BLaER1 treated with 17β-estradiol and CSF1 and Interleukin-3, amounts not matched to agents 10 nM and 100 nM (cell line): ENCODE data around the gene STPG2.

Experiments
- H3K27ac ChIP-seq, 11 experiments: shearing (Covaris generic); formaldehyde crosslinking; 2 replicates each; pipeline ENCODE4 v1.8.1; 2022
- H3K27me3 ChIP-seq, 11 experiments: shearing (Covaris generic); formaldehyde crosslinking; 2 replicates each; pipeline ENCODE4 v1.8.1; 2022
- H3K36me3 ChIP-seq, 11 experiments: shearing (Covaris generic); formaldehyde crosslinking; 2 replicates each; pipeline ENCODE4 v1.8.1; 2022
- H3K4me1 ChIP-seq, 10 experiments: shearing (Covaris generic); formaldehyde crosslinking; 2 replicates each; pipeline ENCODE4 v1.8.1; 2022
- H3K4me2 ChIP-seq, 11 experiments: shearing (Covaris generic); formaldehyde crosslinking; 2 replicates each; pipeline ENCODE4 v1.8.1; 2022
- H3K4me3 ChIP-seq, 10 experiments: shearing (Covaris generic); formaldehyde crosslinking; 2 replicates each; pipeline ENCODE4 v1.8.1; 2022
- H3K9ac ChIP-seq, 11 experiments: shearing (Covaris generic); formaldehyde crosslinking; 2 replicates each; pipeline ENCODE4 v1.8.1; 2022
- H3K9me3 ChIP-seq, 11 experiments: shearing (Covaris generic); formaldehyde crosslinking; replicated peaks in 1 of 11; 2 replicates each; pipeline ENCODE4 v1.8.1; 2022
- H4K20me1 ChIP-seq, 11 experiments: shearing (Covaris generic); formaldehyde crosslinking; 2 replicates each; pipeline ENCODE4 v1.8.1; 2022
- Cebpa-rat ChIP-seq, 11 experiments: shearing (Covaris generic); IDR thresholded peaks; 2 replicates each; pipeline ENCODE4 v1.8.1; 2022

STPG2 gene

DNA sequence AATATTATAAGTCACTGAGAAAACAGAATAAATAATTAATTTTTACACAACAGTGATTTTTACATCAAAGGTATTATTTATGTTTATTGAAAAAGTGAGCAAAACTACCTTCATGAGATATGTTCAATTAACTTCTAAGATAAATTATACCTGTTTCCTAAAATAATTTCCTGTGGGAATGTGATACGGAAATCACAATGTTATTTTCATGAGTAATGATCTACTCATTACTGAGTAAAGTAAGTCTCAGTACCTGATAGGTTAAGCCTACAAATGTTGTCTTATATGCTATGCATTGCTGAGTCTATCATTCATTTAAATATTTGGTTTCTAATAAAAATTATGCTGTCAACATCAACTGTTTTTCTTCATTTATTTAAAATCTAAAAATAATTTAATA is 324.0 kb downstream of the STPG2 start:
- no peaks in the 10 kb centered on the region for H3K36me3 ChIP-seq
- no peak overlapping the region for H3K4me3 ChIP-seq
- TF ChIP-seq Cebpa-rat (IDR thresholded peaks at IDR 0.05): no peak
- H4K20me1 ChIP-seq: no peaks in the 10 kb centered on the region
- H3K27ac ChIP-seq: no peak overlapping the region
- no peak overlapping the region for H3K9ac ChIP-seq
- no peak overlapping the region for H3K4me2 ChIP-seq
- H3K4me1 ChIP-seq: no peaks in the 10 kb centered on the region
- peaks cover 7 to 15% (median 11%) of the 10 kb centered on the region in 11 experiments; a peak in 21 of 22 replicates for H3K9me3 ChIP-seq
- H3K27me3 ChIP-seq: no peaks in the 10 kb centered on the region

DNA sequence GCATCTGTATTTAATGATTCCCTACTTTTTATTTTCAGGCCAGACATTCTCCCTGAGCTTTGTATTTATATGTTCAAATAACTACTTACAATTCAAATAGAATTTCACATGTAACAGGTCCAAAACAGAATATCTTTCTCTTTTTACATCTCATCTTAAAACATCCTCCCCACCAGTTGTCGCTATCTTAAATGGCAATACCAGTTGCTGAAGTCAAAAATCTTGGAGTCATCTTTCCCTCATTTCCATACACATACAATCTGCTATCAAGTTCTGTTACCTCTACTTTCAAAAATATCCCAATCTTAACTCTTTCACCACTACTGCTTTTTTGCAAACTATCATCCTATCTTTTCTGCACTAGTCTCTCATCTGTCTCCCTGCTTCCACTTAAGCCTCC is 330.5 kb downstream of the STPG2 start:
- H3K36me3 ChIP-seq: no peaks in the 10 kb centered on the region
- H3K9ac ChIP-seq: no peak overlapping the region
- H3K4me2 ChIP-seq: no peak overlapping the region
- no peaks in the 10 kb centered on the region for H3K4me1 ChIP-seq
- H3K4me3 ChIP-seq: no peak overlapping the region
- H4K20me1 ChIP-seq: no peaks in the 10 kb centered on the region
- no peaks in the 10 kb centered on the region for H3K9me3 ChIP-seq
- H3K27ac ChIP-seq: no peak overlapping the region
- TF ChIP-seq Cebpa-rat (IDR thresholded peaks at IDR 0.05): no peak
- H3K27me3 ChIP-seq: no peaks in the 10 kb centered on the region

DNA sequence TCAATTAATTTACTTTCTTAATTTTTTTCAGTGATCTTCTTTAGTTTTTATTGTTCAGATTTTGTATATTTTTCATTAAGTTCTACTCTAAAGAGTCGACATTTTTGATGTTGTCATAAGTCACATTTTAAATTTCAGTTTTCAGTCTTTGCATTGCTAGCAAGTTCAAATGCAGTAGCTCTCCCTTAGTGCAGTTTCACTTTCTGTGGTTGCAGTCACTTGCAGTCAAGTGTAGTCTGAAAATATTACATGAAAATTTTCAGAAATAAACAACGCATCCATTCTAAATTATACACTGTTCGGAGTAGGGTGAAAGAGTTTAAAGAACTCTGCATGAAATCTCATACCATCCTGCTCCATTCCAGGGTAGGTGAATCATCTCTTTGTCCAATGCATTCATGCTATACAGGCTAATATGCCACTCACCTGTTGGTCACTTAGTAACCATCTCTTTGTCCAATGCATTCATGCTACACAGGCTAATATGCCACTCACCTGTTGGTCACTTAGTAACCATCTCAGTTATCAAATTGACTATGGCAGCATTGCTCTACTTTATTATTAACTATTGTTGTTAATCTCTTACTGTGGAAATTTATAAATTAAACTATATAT is 356.9 kb downstream of the STPG2 start:
- Histone ChIP-seq H3K9me3 (no peaks in the 10 kb centered on the region), H3K36me3 (no peaks in the 10 kb centered on the region), H3K27me3 (no peaks in the 10 kb centered on the region), H4K20me1 (no peaks in the 10 kb centered on the region), H3K27ac (no peak overlapping the region), H3K4me2 (no peak overlapping the region), H3K4me1 (no peaks in the 10 kb centered on the region), H3K4me3 (no peak overlapping the region), H3K9ac (no peak overlapping the region)
- no peak for TF ChIP-seq Cebpa-rat (IDR thresholded peaks at IDR 0.05)

DNA sequence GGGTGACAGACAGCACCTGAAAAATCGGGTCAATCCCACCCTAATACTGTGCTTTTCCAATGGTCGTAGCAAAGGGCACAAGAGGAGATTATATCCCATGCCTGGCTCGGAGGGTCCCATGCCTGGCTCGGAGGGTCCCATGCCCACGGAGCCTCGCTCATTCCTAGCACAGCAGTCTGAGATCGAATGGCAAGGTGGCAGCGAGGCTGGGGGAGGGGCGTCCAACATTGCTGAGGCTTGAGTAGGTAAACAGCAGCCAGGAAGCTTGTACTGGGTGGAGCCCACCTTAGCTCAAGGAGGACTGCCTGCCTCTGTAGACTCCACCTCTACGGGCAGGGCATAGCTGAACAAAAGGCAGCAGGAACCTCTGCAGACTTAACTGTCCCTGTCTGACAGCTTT is 365.1 kb downstream of the STPG2 start:
- Histone ChIP-seq H3K4me3 (no peak overlapping the region), H3K27ac (no peak overlapping the region), H3K9me3 (no peaks in the 10 kb centered on the region), H3K27me3 (no peaks in the 10 kb centered on the region), H3K4me2 (no peak overlapping the region), H4K20me1 (no peaks in the 10 kb centered on the region), H3K4me1 (no peaks in the 10 kb centered on the region), H3K36me3 (no peaks in the 10 kb centered on the region), H3K9ac (no peak overlapping the region)
- no peak for TF ChIP-seq Cebpa-rat (IDR thresholded peaks at IDR 0.05)

DNA sequence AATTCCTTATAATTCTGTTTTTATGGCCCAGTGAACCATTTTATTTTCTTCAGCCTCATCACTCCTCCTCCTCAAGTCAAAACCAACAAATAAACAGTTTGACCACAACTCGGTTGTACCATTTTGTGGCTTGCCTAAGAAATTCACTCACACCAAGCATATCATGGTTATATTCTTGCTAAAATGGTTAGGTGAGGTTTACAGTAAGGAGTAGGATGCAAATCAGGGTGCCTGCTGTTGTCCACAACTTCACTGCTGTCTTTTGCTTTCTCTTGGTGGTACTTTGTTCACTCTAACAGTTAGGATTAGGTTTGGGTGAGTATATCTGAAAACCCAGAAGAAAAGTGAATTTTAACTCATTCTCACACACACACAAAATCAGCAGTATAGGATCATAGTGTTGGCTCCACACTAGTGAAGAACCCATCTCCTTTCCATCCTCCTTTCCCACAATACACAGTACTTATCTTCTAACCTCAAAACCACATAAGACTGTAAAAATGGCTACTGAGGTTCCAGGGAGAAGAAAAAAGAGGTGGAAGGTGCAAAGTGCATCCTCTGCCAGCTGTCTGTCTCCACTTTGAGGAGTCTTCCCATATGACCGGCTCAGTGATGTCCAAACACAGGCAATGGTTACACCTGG is 368.8 kb downstream of the STPG2 start:
- Histone ChIP-seq H3K27me3 (no peaks in the 10 kb centered on the region), H3K4me3 (no peak overlapping the region), H3K9me3 (no peaks in the 10 kb centered on the region), H3K4me1 (no peaks in the 10 kb centered on the region), H3K4me2 (no peak overlapping the region), H3K9ac (no peak overlapping the region), H4K20me1 (no peaks in the 10 kb centered on the region), H3K27ac (no peak overlapping the region), H3K36me3 (no peaks in the 10 kb centered on the region)
- no peak for TF ChIP-seq Cebpa-rat (IDR thresholded peaks at IDR 0.05)

DNA sequence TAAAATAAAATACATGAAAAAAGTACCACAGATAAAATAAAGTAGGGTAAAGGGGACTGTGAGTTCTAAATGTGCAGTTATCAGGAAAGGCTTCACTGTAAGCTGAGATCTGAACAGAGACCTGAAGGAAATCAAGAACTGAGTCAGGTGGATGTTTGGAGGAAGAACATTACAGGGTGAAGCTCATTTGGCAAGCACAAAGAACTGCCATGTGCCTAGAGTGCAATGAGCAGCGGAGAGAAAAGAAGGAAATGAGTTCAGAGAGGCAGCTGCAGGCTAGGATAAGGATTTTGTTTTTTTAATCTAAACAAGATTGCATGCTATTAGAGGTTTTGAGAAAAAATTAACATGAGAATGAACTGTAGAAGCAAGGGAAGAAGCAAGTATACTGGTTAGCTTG is 373.1 kb downstream of the STPG2 start:
- no peaks in the 10 kb centered on the region for H4K20me1 ChIP-seq
- H3K27ac ChIP-seq: no peak overlapping the region

DNA sequence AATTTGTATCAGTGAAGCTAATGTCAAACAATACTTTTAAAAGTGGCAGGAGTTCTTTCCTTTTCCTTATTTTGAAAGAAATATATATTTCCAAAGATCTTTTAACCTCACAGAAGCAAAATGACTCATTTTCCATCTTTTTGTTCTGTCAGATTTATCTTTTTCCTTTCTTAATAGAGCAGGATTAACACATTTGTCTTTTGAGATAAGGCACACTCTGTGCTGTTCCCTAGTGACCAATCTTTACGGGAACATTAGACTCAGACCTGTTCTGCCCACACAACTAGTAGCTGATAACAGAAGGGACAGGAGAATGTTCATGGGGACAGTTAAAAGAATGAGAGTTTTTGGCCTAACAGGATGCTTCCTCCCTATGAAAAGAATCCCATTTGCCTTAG is 381.2 kb downstream of the STPG2 start:
- Histone ChIP-seq H3K4me2 (peak overlapping the region in 2 of 11 experiments; percentile 31 to 61; a peak in 4 of 22 replicates), H3K27me3 (no peaks in the 10 kb centered on the region), H3K36me3 (no peaks in the 10 kb centered on the region), H3K27ac (no peak overlapping the region), H3K4me3 (no peak overlapping the region), H3K9me3 (no peaks in the 10 kb centered on the region), H3K9ac (0 out of 22 replicates have a peak overlapping the region, but pooled peaks of 1 of the 11 experiments have one; percentile 3), H4K20me1 (no peaks in the 10 kb centered on the region), H3K4me1 (peaks cover 0 to 37% (median 2%) of the 10 kb centered on the region in 10 experiments; a peak in 8 of 20 replicates)
- TF ChIP-seq Cebpa-rat (IDR thresholded peaks at IDR 0.05): no peak

More for the DNA sequence above, 373.1 kb downstream of the STPG2 start:
- Histone ChIP-seq H3K4me1 (no peaks in the 10 kb centered on the region), H3K36me3 (no peaks in the 10 kb centered on the region), H3K4me3 (no peak overlapping the region), H3K9ac (no peak overlapping the region), H3K9me3 (no peaks in the 10 kb centered on the region), H3K27me3 (no peaks in the 10 kb centered on the region), H3K4me2 (no peak overlapping the region)
- TF ChIP-seq Cebpa-rat (IDR thresholded peaks at IDR 0.05): no peak

DNA sequence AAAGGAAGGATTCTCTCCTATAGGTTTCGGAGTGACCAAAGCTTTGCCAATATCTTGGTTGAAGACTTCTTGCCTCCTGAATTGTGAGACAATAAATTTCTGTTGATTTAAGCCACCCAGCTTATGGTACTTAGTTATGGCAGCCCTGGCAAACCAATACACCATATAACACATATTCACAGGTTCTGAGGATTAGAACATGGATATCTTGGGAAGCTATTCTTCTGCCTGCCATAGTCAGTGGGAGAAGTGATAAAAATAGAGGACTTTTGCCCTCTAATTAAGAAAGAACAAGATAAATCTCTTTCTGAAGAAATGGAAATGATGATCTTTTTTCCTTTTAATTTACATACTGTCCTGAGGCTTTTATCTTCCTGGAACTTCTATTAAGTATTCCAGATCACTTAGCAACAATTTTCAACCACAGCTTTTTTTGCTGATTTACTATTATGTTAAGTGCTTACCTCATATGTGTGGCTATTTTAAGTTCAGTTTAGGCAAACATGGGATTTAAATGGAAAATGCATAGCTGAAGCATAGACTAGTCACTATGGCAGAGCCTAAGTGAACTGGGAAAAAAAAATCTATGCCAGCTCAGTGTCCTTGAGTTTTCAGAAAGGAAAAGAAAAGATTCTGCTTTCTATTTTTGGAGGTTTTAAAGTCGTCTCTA is 381.7 kb downstream of the STPG2 start:
- H3K9ac ChIP-seq: 0 out of 22 replicates have a peak overlapping the region, but pooled peaks of 1 of the 11 experiments have one; percentile 3
- H3K4me2 ChIP-seq: peak overlapping the region in 2 of 11 experiments; percentile 31 to 61; a peak in 3 of 22 replicates

DNA sequence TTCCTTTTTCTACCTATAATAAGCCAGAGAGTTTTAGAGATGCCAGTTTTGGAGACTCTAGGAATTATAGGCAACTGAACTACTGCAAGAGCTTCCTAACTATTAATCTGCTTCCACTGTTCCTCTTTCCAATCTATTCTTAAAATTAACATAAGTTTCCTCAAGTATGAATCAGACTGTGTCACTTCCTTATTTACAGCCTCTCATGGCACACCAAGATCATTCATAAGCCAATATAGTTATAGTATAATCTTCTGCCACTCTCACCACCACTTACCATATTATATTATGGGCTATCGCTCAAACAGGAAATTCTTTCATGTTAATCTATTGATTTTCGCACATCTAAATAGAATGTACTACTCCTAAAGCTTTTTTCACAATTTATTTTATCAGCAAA is 383.5 kb downstream of the STPG2 start:
- Histone ChIP-seq H4K20me1 (no peaks in the 10 kb centered on the region), H3K9ac (no peak overlapping the region), H3K4me1 (peaks cover 0 to 37% (median 2%) of the 10 kb centered on the region in 10 experiments; a peak in 8 of 20 replicates), H3K27ac (no peak overlapping the region), H3K9me3 (no peaks in the 10 kb centered on the region), H3K4me2 (peak overlapping the region in 4 of 11 experiments; percentile 42 to 75 (median 44); a peak in 6 of 22 replicates), H3K27me3 (no peaks in the 10 kb centered on the region), H3K4me3 (no peak overlapping the region), H3K36me3 (no peaks in the 10 kb centered on the region)
- TF ChIP-seq Cebpa-rat (IDR thresholded peaks at IDR 0.05): no peak

More for the DNA sequence above, 381.7 kb downstream of the STPG2 start:
- no peaks in the 10 kb centered on the region for H3K27me3 ChIP-seq
- H3K36me3 ChIP-seq: no peaks in the 10 kb centered on the region
- no peak for TF ChIP-seq Cebpa-rat (IDR thresholded peaks at IDR 0.05)
- H4K20me1 ChIP-seq: no peaks in the 10 kb centered on the region
- no peaks in the 10 kb centered on the region for H3K9me3 ChIP-seq
- H3K4me3 ChIP-seq: no peak overlapping the region
- H3K4me1 ChIP-seq: peaks cover 0 to 37% (median 2%) of the 10 kb centered on the region in 10 experiments; a peak in 8 of 20 replicates
- H3K27ac ChIP-seq: no peak overlapping the region
